SKM-1 (cell line): Measurements from ENCODE around the gene LRSAM1.

Source experiments
- DNase-seq: peaks from one replicate; lab custom pipeline; 2025; ENCODE audit not compliant: unreplicated experiment; lab: John Stamatoyannopoulos, UW

LRSAM1 gene

DNA sequence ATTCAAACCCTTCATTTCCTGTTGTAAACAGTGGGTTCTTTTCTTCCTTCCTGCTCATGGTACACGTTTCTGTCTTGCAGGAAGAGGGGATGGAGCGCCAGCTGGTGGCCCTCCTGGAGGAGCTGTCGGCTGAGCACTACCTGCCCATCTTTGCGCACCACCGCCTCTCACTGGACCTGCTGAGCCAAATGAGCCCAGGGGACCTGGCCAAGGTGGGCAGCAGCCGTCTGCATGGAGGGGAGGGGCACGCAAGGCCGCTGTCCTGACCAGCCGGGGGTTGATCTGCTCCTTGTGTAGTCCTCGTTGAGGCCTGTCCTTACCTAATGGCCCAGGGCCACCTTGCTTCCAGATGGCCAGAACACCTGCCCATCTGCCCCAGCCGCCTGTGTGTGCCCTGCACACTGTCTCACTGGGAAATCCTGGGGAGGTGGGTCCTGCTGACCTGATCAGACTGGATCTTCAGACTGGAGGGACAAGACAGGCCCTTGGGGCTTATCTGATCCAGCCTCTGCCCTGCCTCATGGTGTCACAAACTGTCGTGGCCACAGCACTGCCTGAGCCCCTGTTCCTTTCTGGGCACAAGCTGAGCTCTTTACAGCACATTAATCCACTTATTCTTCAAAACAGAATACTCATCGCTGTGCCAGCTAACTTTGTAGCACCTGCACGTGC, 44.7 kb downstream of the LRSAM1 start:
- no peak for DNase-seq

DNA sequence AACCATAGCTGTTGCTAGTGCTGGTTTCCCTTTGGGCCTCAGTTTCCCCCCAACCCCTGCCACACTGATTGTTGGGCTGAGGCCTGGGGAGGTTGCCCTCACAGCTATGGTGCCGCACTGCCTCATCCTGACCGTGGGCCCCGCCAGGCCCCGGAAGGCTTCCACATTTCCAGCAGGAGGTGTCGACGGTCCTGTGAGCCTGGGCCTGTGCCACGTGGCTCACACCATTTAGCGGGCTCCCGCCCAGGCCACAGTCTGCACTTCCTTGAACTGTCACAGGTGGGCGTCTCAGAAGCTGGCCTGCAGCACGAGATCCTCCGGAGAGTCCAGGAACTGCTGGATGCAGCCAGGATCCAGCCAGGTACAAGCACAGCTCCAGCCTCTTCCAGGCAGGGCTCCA, 45.7 kb downstream of the LRSAM1 start:
- no peak for DNase-seq

DNA sequence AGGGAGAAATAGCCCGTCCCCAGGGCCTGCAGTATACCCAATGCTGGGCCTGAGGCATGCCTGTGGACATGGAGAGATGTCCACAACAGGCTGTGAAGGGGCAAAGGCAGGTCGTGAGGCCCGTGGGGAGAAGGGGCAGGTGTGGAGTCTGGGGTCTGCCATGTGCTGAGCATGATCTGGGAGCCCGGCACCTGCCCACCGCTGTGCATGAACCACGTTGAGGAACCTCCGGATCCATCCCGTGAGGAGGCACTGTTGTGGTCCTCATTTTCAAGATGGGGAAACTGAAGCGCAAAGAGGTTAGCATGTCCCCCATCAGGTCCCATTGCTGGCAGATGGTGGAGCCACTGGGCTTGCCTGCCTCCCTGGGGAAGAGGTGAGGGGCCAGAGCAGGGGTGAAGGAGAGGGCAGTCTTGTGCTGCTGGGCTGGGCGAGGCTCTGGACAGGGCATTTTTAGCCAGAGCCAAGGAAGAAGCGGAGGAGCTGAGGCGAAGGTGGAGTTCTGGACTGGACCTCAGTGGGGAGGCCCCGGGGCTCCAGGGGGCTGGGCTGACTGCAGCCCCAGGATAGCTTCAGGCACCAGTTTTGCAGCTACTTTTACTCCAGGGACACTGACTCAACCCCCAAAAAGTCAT, 46.5 kb downstream of the LRSAM1 start:
- no peak for DNase-seq

DNA sequence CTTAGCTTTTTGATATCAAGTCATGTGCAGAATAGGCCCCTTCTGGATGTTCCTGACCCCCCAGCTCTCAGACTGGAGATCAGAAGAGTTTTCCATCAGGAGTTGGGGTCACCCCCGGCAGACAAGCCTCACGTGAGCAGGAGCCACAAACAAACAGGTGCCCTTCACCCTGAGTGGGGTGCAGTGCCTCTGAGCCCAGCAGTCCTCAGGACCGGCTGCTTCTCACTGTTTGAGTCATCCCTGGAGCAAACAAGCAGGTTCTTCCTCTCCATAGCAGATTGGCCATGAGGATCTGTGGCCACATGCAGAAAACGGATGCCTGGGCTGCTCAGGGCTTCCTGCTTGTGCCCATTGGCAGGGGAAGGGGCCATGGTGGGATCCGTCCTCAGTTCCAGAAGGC, 47.0 kb downstream of the LRSAM1 start:
- DNase-seq: no peak

DNA sequence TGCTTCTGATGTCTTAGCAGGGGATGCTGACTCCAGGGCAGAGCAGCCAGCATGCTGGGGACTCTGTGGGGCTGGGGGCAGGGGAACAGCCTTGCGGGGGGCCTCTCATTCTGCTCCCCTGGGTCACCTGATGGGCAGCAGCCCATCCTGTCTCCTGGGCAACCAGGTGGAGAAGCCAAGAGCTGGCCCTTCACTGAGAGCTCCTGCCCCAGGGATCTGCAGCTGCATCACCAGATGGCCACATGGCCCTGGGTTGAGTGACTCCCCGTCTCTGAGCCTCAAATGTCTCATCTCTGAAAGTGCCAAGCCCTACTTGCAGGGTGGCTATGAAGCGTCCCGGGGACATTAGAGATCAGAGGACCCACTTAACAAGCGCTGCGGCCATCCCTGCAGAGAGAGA, 49.1 kb downstream of the LRSAM1 start:
- no peak for DNase-seq

DNA sequence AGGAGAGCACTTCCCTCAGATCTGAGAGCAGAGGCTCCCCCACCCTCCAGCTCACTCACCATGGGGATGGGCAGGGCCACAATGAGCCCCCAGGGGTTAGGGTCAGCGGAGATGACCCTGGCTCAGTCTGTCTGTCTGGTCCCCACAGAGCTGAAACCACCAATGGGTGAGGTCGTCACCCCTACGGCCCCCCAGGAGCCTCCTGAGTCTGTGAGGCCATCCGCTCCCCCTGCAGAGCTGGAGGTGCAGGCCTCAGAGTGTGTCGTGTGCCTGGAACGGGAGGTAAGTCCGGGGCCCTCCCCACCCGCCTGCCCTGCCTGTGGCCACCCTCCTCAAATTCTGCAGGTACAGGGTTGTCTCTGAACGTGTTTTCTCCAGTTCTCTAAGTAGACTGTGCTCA, 49.6 kb downstream of the LRSAM1 start:
- DNase-seq: no peak

DNA sequence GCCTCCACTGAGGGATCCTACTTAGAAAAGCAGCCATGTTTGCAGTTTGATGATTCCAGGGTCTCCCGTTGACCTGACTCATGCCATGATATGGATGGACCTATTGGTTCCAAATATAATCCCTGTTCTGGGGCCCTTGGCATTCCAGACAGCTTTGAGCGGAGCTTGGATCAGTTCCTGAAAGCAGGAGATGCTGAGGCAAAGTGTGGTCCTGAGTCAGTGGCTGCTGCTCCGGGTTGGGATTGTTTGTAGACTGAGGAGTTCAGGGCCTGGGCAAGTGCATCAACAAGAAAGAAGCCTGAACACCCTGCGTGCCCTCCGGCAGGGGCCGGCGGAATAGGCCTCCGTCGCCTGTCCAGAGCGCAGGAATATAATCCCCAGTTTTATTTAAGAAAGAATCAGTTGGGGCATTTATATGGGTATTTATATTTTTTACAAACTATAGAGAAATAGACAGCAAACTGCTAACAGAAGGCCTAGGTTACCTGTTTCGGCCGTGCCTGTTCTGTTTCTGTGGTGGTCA, 50.6 kb downstream of the LRSAM1 start:
- no peak for DNase-seq

DNA sequence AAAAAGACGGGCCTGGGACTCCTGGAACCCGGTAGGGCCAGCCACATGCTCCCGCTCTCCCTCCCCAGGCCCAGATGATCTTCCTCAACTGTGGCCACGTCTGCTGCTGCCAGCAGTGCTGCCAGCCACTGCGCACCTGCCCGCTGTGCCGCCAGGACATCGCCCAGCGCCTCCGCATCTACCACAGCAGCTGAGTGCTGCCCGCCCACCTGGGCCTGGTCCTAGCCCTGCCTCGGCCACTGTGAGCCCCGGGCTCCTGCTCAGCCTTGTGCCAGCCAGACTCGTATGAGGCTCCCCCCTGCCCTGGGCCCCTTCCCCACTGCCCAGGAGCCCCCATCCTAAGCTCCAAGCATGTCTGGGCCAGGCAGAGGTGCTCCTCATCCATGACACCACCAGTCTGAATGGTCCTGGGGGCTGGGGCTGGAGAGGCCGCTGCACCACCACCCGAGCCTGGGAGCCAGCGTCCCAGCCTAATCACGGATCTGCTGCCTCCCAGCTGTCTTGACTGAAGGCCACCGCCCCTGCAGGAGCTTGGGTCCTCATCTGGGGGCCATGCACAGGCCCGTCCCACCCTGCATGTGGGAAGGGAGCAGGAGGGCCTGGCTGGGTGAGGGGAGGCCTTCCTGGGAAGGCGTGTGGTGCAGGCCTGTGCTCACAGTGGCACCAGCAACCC, 51.5 kb downstream of the LRSAM1 start:
- DNase-seq: no peak

DNA sequence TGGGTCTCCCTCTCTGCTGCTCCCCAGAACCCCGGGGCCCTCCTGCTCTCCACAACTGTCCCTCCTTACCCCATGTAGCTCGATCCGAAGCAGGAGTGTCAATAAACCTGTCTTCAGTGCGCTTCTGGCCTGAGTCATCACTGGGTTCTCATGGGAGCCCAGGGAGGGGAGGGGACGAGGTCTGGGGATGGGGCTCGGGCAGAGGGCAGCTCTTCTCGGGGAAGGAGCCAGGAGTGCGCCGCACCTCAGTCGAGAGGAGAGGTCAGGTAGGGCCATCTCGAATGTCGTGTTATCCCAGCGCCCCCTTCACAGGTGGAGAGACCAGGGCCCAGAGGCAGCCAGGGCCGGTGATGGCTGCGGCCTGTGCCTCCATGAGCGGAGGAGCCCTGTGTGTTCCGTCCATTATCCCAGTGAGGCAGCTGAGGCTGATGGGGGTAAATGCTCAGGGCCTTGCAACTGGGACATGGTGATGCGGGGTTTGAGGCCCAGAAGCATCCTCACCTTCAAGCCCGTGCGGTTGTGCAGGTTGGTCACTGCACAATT, 52.1 kb downstream of the LRSAM1 start:
- no peak for DNase-seq

DNA sequence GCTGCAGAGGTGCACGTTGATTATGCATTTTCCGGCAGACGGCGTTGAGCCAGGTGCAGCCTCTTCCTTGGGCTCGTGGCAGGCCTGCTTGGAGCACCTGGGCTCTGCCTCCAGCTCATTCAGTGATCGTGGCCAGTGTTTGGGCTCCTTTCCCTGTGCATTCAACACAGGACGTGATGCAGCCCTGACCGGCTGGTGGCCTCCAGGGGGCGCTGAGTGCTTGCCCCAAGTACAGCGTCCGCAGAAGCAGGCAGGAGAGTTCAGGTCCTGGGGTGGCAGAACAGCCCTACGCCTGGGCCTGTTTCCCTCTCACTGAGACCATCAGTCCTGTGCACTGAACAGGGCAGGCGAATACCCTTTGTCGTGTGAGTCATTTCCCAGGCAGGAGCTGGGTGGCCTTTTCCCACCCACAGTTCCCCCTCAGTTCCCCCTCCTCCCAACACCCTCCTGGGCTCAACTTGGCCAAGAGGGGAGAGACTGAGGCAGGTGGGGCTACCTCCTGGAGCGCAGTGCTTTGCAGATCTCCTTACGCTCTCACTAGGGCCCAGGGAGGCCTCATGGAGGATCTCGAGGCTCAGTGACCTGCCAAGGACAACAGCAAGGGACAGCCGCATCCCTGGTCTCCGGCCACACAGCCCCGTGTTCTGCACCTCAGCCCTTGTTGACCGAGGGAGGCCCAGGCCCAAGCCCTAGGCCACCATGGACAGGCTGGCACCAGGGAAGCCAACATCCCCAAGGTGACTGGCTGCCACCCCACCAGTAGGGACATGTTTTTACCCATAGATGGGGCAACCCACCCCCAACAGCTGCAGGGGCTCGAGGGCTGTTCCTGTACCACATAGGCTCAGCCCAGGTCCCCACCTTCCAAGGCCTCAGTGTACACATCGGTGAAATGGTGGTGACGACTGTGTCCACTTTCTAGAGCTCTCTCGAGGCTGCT, 52.9 kb downstream of the LRSAM1 start:
- DNase-seq: peak; percentile 61

DNA sequence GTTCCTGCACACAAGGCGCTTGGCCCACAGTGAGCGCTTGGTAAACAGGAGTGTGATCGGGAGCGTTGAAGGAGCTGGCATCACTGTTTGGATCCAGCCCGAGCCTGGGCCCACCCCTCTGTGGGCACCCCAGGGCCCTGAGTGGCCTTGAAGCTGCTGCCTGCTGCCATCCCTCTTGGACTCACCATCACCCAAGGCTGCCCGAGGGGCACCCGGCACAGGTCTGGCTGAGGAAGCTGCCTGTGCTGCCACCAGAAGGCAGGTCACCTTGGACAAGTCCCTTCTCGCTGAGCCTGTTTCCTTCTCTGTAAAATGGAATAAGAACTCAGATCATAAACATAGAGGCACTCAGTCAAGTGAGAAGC, 53.6 kb downstream of the LRSAM1 start:
- DNase-seq: no peak

DNA sequence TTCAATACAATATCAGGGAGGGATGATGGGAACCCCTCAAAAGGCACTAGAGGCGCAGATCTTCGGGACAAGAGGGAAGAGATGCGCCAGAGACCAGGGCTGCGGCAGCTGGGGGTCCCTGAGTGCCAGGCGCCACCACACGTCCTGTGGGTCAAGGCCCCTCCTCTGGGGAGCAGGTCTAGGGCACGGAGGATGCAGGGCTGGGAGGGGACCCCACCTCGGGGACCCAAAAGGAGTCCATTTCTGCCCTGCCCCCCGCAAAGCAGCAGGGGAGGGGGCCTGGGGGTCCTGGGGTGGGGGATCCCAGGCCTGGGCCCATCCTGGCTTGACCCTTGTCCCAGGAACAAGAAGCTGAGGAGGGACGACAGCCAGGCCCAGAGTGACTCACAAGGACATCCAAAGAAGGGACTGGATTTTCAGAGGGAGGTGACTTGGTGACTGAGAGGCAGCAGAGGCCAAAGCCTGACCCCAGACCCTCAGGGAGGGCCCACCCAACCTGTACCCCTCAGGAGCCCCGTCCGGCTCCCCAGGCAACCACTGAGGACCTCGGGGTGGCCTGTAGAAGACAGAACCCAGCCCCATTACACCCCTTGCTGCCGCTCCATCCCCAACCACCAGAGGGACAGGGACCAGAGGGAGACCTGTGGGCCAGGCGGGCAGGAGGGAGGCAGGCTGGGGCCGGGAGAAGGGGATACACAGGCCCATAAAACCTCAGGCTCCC, 54.2 kb downstream of the LRSAM1 start:
- DNase-seq: peak; percentile 15

DNA sequence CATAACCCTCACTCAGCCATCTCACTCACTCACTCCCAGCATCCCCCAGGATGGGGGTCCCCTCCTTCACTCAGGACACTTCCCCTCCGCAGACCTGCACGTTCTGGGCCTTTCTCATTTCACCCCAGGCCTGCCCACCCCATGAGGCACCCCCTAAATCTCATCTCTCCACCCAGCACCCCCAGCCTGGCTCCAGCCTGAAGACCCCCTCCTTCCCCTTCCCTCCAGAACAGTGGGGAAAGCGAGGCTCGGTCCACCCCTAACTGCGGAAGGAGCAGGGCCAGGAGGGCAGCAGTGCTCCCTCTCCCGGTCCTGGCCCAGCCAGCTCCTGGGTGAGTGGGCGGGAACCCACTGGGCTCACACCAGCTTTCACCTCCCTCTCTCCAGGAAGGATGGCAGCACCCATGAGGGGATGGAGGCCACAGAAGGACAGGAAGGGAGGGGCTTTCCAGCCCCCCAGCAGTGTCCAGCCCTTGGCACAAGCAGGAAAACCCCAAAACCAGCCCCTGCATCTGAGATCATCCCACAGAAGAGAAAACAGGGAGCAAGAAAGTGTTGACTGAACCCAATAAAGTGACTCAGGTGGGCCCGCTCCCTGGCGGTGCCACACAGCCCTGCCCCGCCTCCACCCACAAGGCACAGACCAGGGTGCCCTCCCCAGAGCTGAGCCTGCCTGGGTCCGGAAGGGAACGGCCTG, 55.0 kb downstream of the LRSAM1 start:
- no peak for DNase-seq

DNA sequence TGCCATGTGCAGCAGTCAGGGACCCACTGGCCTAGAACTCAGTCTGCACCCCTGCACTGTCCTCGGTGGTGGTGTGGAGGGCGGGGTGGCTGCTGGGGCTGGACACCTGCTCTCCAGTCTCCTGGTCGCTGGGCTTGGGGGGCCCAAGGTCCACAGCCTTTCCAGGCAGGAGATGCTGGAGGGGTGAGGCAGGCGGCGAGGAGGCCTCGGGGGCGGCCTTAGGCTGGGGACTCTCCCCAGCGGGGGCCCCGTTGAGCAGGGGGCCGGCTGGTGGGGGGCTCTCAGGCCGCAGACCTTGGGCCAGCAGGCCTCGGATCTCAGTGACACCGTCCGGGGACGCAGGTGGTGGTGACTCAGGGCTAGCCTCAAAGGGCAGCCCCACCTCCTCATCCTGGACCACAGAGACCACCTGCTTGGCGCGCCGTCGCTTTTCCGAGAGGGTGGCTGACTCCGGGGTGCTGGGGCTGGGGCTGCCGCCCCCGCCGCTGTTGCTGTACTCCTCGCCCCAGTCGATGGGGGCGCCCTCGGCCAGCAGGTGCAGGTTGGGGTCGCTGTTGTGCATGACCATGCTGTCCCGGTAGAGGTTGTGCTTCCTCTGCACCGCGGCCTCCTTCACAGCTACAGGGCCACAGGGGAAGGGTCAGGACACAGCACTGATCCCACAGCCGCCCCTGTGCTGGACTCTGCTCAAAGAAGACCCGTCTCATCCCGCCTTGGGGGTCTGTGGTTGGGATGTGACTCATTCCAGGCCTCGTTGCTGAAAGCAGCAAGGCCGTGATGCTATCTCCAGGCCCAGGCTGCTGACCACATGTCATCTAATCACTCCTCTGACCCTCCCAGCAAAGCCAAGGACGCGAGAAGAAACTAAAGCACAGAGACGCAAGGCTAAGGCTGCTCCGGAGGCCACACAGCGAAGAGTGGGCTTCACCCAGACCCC, 55.8 kb downstream of the LRSAM1 start:
- DNase-seq: no peak

DNA sequence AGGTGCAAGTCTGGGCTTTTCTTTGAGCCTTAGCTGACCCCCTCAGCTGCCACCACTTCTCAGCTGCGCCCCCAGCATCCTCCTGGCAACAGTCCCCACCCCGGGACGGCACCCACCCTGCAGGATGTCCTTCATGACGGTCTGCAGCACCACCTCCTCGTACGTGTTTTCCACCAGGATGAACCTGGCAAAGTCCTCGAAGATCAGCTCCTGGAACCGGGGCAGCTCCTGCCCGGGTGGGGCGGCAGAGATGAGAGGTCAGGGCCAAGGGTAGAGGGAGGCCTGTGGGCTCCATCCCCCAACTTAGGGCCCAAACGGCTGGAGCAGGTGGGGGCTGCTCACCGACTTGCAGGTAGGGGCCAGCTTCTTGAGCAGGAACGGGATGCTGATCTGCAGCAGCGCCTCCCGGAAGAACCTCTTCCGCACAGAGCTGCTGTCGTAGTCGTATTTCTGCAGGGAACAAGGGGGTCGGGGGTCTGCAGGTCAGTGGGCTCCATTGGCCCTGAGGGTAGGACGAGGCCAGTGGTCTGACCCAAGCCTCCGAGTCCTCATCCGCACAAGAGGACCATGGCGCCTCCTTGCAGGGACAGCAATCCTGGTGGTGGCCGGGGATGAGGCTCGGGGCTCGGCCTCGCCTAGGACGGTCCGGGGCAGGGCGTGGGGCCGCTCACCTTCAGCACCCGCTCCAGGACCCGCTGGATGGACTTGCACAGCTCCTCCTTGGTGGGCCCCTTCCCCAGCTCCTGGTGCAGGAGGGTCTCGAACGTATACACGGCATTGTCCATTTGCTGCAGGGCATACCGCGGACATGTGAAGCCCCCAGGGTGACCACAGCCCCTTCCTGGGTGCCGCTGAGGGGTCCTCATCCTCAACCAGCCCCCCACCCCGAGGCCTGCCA, 56.7 kb downstream of the LRSAM1 start:
- no peak for DNase-seq

DNA sequence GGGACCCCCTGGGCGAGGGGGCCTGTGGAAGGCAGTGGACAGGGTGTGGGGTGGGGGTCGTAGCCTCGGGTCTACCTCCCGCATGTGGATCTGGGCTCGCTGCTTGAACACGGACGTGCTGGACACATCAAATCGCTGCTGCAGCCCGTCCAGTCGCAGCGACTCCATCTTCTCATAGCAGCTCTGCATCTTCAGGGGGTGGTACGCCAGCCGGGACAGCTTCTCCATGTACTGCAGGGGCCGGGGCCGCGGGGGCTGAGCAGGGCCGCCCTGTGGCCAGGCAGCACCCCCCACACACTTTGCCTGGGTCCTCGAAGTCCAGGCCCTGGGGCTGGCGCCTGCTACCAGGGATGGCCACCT, 57.6 kb downstream of the LRSAM1 start:
- no peak for DNase-seq

DNA sequence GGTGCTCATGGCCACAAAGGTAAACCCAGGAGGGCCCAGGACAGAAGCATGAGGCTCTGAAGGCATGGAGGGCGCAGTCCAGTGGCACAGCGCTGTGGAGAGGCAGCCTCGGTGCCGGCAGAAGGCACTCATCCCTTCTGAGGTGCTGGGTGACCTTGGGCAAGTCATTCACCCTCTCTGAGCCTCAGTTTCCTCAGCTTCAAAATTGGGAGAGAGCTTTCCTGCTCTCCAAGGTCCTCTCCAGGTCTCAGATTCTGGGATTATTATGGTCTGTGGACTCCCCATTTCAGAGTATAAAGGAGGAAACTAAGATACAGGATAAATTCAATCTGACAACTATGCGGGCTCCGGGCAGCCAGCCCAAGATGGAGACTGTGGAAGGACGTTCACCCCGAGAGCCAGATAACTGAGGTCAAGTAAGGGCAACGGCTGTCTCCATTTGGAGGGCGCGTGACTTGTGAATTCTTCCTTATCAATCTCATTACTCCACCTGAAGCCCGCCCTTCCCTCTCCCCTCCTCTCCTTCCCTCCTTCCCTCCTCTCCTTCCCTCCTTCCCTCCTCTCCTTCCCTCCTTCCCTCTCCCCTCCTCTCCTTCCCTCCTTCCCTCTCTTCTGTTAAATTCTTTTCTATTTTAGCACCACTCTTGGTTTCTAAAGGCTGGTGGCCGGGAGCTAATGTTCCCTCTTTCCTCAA, 58.1 kb downstream of the LRSAM1 start:
- no peak for DNase-seq
